ENCODE results near the gene RP9. TPM values are rescaled to one million over a fixed set of nuclear protein-coding genes. Genes with fewer than 3 reads are reported as not detected.

The RP9 gene
- total and polyA plus RNA-seq, 9 of the 15 experiments (the other 6 are each of a cell fraction or from before 2014, with no cell fraction given), result 10.7 to 44.8 (median 33.4) TPM

DNA sequence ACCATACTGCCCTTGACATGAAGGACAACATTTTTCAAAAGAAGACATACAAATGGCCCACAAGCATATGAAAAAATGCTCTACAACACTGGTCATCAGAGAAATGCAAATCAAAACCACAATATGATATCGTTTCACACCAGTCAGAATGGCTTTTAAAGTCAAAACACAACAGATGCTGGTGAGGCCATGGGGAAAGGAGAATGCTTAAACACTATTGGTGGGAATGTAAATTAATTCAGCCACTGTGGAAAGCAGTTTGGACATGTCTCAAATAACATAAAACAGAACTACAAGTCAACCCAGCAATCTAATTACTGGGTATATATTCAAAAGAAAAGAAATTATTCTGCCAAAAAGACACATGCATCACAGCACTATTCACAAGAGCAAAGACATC, 42.4 kb downstream of the RP9 start (continued):
- TF ChIP-seq, protein P1, sequence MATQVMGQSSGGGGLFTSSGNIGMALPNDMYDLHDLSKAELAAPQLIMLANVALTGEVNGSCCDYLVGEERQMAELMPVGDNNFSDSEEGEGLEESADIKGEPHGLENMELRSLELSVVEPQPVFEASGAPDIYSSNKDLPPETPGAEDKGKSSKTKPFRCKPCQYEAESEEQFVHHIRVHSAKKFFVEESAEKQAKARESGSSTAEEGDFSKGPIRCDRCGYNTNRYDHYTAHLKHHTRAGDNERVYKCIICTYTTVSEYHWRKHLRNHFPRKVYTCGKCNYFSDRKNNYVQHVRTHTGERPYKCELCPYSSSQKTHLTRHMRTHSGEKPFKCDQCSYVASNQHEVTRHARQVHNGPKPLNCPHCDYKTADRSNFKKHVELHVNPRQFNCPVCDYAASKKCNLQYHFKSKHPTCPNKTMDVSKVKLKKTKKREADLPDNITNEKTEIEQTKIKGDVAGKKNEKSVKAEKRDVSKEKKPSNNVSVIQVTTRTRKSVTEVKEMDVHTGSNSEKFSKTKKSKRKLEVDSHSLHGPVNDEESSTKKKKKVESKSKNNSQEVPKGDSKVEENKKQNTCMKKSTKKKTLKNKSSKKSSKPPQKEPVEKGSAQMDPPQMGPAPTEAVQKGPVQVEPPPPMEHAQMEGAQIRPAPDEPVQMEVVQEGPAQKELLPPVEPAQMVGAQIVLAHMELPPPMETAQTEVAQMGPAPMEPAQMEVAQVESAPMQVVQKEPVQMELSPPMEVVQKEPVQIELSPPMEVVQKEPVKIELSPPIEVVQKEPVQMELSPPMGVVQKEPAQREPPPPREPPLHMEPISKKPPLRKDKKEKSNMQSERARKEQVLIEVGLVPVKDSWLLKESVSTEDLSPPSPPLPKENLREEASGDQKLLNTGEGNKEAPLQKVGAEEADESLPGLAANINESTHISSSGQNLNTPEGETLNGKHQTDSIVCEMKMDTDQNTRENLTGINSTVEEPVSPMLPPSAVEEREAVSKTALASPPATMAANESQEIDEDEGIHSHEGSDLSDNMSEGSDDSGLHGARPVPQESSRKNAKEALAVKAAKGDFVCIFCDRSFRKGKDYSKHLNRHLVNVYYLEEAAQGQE (IDR thresholded peaks at IDR 0.05; ENCODE audit: borderline replicate concordance), result no peak
- TF ChIP-seq, protein P1 (CRISPR knock-in tag; IDR thresholded peaks at IDR 0.05; ENCODE audit: low read depth), result no peak
- TF ChIP-seq, protein P2, sequence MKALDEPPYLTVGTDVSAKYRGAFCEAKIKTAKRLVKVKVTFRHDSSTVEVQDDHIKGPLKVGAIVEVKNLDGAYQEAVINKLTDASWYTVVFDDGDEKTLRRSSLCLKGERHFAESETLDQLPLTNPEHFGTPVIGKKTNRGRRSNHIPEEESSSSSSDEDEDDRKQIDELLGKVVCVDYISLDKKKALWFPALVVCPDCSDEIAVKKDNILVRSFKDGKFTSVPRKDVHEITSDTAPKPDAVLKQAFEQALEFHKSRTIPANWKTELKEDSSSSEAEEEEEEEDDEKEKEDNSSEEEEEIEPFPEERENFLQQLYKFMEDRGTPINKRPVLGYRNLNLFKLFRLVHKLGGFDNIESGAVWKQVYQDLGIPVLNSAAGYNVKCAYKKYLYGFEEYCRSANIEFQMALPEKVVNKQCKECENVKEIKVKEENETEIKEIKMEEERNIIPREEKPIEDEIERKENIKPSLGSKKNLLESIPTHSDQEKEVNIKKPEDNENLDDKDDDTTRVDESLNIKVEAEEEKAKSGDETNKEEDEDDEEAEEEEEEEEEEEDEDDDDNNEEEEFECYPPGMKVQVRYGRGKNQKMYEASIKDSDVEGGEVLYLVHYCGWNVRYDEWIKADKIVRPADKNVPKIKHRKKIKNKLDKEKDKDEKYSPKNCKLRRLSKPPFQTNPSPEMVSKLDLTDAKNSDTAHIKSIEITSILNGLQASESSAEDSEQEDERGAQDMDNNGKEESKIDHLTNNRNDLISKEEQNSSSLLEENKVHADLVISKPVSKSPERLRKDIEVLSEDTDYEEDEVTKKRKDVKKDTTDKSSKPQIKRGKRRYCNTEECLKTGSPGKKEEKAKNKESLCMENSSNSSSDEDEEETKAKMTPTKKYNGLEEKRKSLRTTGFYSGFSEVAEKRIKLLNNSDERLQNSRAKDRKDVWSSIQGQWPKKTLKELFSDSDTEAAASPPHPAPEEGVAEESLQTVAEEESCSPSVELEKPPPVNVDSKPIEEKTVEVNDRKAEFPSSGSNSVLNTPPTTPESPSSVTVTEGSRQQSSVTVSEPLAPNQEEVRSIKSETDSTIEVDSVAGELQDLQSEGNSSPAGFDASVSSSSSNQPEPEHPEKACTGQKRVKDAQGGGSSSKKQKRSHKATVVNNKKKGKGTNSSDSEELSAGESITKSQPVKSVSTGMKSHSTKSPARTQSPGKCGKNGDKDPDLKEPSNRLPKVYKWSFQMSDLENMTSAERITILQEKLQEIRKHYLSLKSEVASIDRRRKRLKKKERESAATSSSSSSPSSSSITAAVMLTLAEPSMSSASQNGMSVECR (CRISPR knock-in tag; IDR thresholded peaks at IDR 0.05), result no peak
- no peak for TF ChIP-seq ZNF507 (tag; conservative IDR thresholded peaks at IDR 0.05)
- no peak for TF ChIP-seq NR2C1 (IDR thresholded peaks at IDR 0.05)
- no peak for TF ChIP-seq NR2C1 (tag; IDR thresholded peaks at IDR 0.05)
- no peak for TF ChIP-seq KLF1 (tag; IDR thresholded peaks at IDR 0.05)
- no peak for TF ChIP-seq SIN3B (IDR thresholded peaks at IDR 0.05; ENCODE audit: low read depth)
- TF ChIP-seq RBM15 (IDR thresholded peaks at IDR 0.05; ENCODE audit: insufficient read depth, low read length), result no peak
